ENCODE results near the gene HCLS1. TPM values are rescaled to one million over a fixed set of nuclear protein-coding genes. Genes with fewer than 3 reads are reported as not detected.
"Not testable (repeated sequence)": the region's sequence is repeated elsewhere in the genome, so short reads cannot be mapped to it uniquely, and the experiment has no call there.

HCLS1 gene
- polyA plus RNA-seq, 3 donors, result 4.9 to 6.7 (median 6.4) TPM

GRCh38 chr3:121601212-121601812, 59.4 kb downstream of the HCLS1 start:
- DNase-seq, result no peak

GRCh38 chr3:121599900-121600299, 60.8 kb downstream of the HCLS1 start:
- not testable (repeated sequence) for DNase-seq

GRCh38 chr3:121598564-121598963, 62.1 kb downstream of the HCLS1 start:
- no peak for DNase-seq

- DNase-seq, result no peak
Observed at GRCh38 chr3:121595765-121596406, 64.8 kb downstream of the HCLS1 start.

- no peak for DNase-seq
Observed at GRCh38 chr3:121594850-121595249, 65.9 kb downstream of the HCLS1 start.

GRCh38 chr3:121593806-121594205, 66.9 kb downstream of the HCLS1 start:
- DNase-seq, result not testable (repeated sequence)

GRCh38 chr3:121592856-121593702, 67.6 kb downstream of the HCLS1 start, which contains the start of gene FBXO40:
Gene FBXO40 (plus strand): TSS chr3:121593379. CDS start chr3:121620576, 27,197 bp downstream.
- no peak for DNase-seq

GRCh38 chr3:121584418-121584817, 76.3 kb downstream of the HCLS1 start:
- DNase-seq, result no peak

- DNase-seq, result no peak
Observed at GRCh38 chr3:121581691-121582090, 79.0 kb downstream of the HCLS1 start.

Other genes starting within 250 kb of the HCLS1 start
- gene POLQ, start 114.9 kb downstream of the HCLS1 start, polyA plus RNA-seq (ENCODE audit: insufficient read length in 3 of 3), result 1 to 10 TPM; 5.8 to 9.7 (median 7.6) TPM
- not detected for gene ARGFX, start 93.0 kb downstream of the HCLS1 start, polyA plus RNA-seq (ENCODE audit: insufficient read length in 3 of 3)
- under 1 TPM in 1 of 3 donors, not detected in 2; 0.03 TPM for gene FBXO40, start 67.5 kb downstream of the HCLS1 start, polyA plus RNA-seq (ENCODE audit: insufficient read length in 3 of 3)
- gene GOLGB1, start 88.8 kb upstream of the HCLS1 start, polyA plus RNA-seq (ENCODE audit: insufficient read length in 3 of 3), result 100 to 1,000 TPM in 1 of 3 donors, 10 to 100 TPM in 2; 81.9 to 104 (median 85.6) TPM
- gene IQCB1, start 174.2 kb upstream of the HCLS1 start, polyA plus RNA-seq (ENCODE audit: insufficient read length in 3 of 3), result 10 to 100 TPM; 27.7 to 52.2 (median 40.0) TPM
- gene EAF2, start 174.3 kb upstream of the HCLS1 start, polyA plus RNA-seq (ENCODE audit: insufficient read length in 3 of 3), result 1 to 10 TPM; 7.9 to 8.8 (median 7.9) TPM
- 10 to 100 TPM in 2 of 3 donors, 1 to 10 TPM in 1; 8.3 to 22.0 (median 15.8) TPM for gene SLC15A2, start 233.5 kb upstream of the HCLS1 start, polyA plus RNA-seq (ENCODE audit: insufficient read length in 3 of 3)

All from renal pelvis (tissue), 4 donors.